Measurements from ENCODE around the gene PTTG1IP2.

The PTTG1IP2 gene

GRCh38 chr7:90484706-90485105 is 15.3 kb downstream of the PTTG1IP2 start:
- no peak for DNase-seq

GRCh38 chr7:90485734-90486316 is 16.4 kb downstream of the PTTG1IP2 start:
- no peak for DNase-seq

GRCh38 chr7:90487808-90488207 is 18.4 kb downstream of the PTTG1IP2 start:
- no peak for DNase-seq

- no peak for DNase-seq
Measured at GRCh38 chr7:90488220-90488619, 18.8 kb downstream of the PTTG1IP2 start.

DNA sequence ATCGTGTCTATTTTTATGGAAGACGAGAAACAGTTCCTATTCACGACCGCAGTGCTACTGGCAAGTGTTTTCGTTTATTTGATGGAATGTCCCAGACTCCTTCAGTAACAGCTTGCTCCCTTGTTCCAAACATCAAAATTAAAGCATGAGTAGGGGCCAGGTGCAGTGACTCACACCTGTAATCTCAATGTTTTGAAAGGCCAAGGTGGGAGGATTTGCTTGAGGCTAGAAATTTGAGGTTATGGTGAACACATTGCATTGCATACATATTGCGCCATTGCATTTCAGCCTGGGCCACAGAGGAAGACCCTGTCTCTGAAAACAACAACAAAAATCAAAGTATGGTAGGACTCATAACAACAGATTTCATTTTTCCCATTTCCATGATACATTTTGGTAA is 22.8 kb downstream of the PTTG1IP2 start:
- DNase-seq = no peak

- no peak for DNase-seq
Measured at GRCh38 chr7:90495241-90495640, 25.8 kb downstream of the PTTG1IP2 start.

DNA sequence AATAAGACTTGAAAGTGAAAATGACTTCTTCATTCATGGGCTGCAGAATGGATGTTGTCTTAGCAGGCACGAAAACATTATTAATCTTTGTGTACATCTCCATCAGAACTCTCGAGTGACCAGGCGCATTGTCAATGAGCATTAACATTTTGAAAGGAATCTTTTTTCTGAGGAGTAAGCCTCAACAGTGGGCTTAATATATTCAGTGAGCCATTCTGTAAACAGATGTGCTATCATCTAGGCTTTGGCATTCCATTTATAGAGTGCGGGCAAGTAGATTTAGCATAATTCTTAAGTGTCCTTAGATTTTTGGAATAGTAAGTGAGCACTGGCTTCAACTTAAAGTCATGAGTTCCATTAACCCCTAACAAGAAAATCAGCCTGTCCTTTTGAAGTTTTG is 33.1 kb downstream of the PTTG1IP2 start:
- DNase-seq = no peak

- no peak for DNase-seq
Measured at GRCh38 chr7:90503367-90503766, 33.9 kb downstream of the PTTG1IP2 start.

GRCh38 chr7:90507692-90508091 is 38.3 kb downstream of the PTTG1IP2 start:
- no peak for DNase-seq

DNA sequence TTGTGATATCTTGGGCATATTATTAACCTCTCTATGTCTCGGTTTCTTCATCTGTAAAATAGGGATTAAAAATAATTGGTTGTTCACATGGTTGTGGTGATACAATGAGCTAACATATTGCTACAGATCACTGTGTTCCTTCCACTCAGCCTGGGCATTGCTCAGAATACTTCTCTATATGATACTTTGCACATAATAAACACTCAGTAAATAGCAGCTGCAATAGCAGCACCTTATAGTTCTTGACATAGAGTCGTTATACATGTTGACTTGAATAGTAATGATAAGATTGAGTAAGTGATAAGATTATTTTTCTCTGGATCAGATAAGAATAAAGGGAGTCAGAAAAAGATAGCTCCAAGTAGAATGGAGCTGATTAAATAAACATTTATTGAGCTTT is 42.3 kb downstream of the PTTG1IP2 start:
- no peak for DNase-seq

GRCh38 chr7:90512821-90513254 is 43.4 kb downstream of the PTTG1IP2 start:
- DNase-seq = no peak

DNA sequence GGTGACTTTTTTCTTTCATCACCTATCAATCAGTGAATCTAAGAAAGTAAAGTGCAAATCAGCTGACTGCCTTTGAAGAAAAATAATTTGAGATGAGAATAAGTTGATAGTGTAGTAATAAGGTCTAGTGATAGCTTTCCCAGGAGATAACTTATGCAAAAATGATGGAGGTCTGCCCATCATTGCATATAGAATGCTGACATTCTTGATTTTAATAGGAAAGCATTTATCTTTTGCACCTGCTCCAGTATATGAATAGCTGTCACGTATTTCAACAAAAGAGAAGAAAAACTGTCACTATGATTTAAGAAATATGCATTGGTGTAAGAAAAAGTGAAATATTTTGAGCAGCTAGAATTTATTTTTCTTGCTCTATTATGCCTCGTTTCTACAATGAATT is 46.8 kb downstream of the PTTG1IP2 start:
- no peak for DNase-seq

GRCh38 chr7:90518630-90519029 is 49.2 kb downstream of the PTTG1IP2 start:
- DNase-seq = no peak

GRCh38 chr7:90520484-90520883 is 51.0 kb downstream of the PTTG1IP2 start:
- no peak for DNase-seq

DNA sequence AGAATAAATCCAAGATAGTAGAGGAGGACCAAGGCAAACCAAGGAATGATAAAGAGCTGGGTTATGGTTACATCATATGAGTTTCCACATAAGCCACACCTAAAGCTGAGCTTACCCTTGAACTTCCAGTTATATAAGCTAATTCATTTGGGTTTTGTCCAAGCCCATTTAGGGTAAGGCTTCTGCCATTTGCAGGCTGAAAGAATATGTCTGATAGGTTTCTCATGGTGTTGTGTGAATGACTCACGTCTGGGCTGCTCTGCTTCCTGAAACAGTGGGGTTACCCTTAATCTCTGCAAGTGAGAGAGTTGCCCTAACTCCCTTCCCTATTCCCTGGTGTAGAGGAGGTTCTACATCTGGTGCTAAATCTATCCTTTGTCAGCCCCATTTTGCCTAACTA is 60.8 kb downstream of the PTTG1IP2 start:
- no peak for DNase-seq

DNA sequence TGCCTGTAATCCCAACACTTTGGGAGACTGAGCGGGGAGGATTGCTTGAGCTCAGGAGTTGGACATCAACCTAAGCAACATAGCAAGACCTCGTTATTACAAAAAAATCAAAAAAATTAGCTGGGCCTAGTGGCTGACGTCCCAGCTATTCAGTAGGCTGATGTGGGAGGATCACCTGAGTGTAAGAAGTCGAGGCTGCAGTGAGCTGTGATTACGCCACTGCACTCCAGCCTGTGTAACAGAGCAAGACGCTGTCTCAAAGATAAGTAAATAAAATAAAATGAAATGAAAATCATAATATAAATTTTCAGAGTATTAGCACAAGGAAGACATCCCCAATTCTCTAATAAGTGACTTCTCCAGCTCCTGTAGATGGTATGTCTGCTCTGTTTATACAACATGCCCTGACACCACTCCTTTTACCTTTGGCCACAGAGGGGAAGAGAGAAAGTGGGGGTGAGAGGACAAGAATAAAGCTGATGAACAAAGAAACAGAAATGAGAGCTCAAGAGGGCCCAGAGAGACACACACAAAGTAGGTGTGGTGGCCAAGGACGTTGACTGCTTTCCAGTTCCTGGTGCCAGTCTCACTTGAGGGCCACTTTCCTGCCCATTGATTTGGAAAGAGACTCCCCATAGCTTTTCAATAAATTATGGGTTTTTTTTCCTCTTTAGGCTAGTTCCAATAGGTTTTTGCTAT is 62.9 kb downstream of the PTTG1IP2 start:
- DNase-seq = no peak

GRCh38 chr7:90536449-90536848 is 67.0 kb downstream of the PTTG1IP2 start:
- no peak for DNase-seq

DNA sequence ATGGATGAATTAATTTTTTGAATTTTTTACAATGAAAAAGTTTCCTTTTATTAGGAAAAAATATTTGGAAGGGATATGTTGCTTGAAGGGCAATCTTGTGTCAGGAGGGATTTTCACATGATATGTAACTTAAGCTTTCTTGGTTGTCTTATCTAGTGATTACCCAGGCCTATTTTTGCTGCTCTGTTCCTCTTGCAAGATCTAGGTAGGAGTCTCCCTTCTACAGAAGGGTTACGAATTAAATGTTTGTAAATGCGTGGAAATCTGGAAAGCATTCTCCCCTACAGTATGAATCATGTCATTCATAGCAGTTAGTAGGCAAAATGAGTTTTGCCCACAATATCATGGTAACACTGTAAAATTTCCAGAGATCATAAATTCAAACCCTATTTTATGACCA is 69.0 kb downstream of the PTTG1IP2 start:
- DNase-seq = no peak

GRCh38 chr7:90540406-90540805 is 71.0 kb downstream of the PTTG1IP2 start:
- DNase-seq = no peak

- no peak for DNase-seq
Measured at GRCh38 chr7:90551036-90551435, 81.6 kb downstream of the PTTG1IP2 start.

DNA sequence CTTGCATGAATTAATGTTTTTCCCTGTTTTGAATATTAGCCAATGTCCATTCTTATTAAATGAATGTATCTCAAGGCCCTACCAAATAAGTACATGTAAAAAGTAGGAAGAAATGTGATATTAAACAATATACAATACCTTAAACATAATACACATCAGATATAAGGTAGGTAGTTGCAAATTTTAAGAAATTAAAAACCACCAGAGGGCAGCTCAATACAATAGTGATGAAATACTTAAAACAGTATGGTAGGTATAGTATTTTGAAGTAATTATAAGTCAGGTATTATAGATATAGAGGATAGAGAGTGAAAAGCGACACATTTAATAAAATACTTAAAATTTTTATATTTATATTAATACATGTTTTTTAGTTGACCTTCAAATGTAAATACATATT is 83.1 kb downstream of the PTTG1IP2 start:
- no peak for DNase-seq

GRCh38 chr7:90560730-90561129 is 91.3 kb downstream of the PTTG1IP2 start:
- no peak for DNase-seq
